Endometrial microvascular endothelial cells (primary cell): ENCODE results near the gene CPNE8. TPM values are rescaled to one million over a fixed set of nuclear protein-coding genes. Genes with fewer than 3 reads are reported as not detected.

Source experiments
- in situ Hi-C: cut with HindIII; loops from 2 replicates; pipeline ENCODE4 v1.10.0; 2017; ENCODE audit warnings: low sequenced_read_pairs, low pct_unique_long_range_greater_than_20kb; ENCODE audit errors: inconsistent ontology term
- total RNA-seq: library from RNA; depleted of rRNA; stranded (reverse); fragments of >200 nt; gene quantifications from one replicate; pipeline ENCODE4 v1.2.3, GENCODE V29; 2015; ENCODE audit errors: inconsistent ontology term

CPNE8 gene
- total RNA-seq, 1 donor from 2014 or later: 11.8 TPM

- in situ Hi-C loops: no loop called here
Observed at GRCh38 chr12:38689195-38689594, 216.2 kb downstream of the CPNE8 start.

GRCh38 chr12:38682521-38682920, 222.9 kb downstream of the CPNE8 start:
- in situ Hi-C loops: no loop called here

DNA sequence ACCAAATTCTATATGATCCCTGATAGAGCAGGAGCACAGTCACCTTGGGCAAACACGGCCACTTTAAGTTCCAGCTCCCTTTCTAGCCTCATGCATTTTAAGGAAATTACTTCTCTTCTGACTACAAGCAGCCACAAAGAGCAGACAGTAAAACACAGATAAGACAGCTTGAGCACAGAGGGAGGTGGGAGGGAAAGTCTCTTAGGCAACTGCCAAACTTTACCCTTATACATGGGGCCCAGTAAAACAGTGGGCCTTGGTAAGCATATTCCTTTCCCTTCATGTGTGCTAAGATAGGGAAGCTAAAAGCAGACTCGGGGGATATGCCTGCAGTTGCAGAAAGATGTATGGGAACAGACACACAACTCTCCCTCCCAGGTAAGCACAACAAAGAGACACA, 235.9 kb downstream of the CPNE8 start:
- in situ Hi-C loops: no loop called here

- in situ Hi-C loops: no loop called here
Observed at GRCh38 chr12:38669081-38669480, 236.3 kb downstream of the CPNE8 start.

- in situ Hi-C loops: no loop called here
Observed at GRCh38 chr12:38666425-38666824, 239.0 kb downstream of the CPNE8 start.

- in situ Hi-C loops: no loop called here
Observed at GRCh38 chr12:38664661-38665269, 240.6 kb downstream of the CPNE8 start.

DNA sequence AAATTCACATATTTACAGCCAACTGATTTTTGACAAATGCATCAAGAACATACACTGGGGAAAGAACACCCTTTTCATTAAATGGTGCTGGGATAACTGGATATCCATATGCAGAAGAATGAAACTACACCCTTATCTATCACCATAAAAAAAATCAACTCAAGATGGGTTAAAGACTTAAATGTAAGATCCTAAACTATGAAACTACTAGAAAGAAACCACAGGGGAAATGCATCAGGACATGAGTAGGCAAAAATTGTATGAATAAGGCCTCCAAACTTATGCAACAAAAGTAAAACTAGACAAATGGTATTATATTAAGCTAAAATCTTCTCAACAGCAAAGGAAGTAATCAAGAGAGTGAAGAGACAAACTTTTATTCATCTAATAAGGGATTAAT, 242.6 kb downstream of the CPNE8 start:
- in situ Hi-C loops: no loop called here

DNA sequence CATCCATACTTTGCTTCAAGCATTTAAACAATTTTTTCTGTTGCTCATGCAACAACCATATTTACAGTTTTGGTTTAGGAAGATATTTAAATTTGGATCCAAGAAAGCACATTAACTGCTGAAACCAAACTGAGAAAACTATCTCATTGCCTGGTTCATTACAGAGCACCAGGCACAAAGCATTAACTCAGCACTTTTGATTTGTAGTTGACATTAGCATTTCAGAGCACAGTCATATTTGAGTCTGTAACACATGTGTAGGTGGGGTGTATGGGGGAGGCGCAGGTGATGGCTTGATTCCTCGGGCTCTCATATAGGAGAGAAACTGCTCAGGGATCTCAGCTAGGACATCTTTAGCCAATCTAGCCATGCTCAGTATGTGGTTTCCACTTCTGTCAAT, 251.7 kb downstream of the CPNE8 start:
- in situ Hi-C loops: no loop called here

DNA sequence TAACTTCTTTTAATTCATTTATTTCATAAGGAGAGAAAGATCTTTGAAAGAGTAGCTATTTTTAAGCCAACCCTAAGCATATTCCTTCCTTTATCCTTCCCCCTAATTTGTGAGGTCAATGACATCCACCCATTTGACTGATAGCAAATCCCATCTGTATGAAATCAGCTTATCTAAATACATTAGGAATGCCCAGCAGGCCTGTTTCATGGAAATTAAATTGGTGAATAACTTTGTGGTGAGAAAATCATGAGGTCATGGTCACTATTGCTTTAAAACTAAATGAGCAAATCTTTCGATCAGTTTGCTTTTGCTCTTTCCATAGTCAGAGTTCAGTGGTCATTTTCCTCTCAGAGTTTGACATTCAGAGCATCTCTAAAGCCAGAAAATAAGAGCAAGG, 256.6 kb downstream of the CPNE8 start:
- in situ Hi-C loops: no loop called here

- in situ Hi-C loops: no loop called here
Observed at GRCh38 chr12:38646146-38646545, 259.2 kb downstream of the CPNE8 start.

GRCh38 chr12:38639625-38640024, 265.8 kb downstream of the CPNE8 start:
- in situ Hi-C loops: no loop called here

GRCh38 chr12:38638401-38638800, 267.0 kb downstream of the CPNE8 start:
- in situ Hi-C loops: no loop called here

GRCh38 chr12:38633511-38633910, 271.9 kb downstream of the CPNE8 start:
- in situ Hi-C loops: no loop called here

DNA sequence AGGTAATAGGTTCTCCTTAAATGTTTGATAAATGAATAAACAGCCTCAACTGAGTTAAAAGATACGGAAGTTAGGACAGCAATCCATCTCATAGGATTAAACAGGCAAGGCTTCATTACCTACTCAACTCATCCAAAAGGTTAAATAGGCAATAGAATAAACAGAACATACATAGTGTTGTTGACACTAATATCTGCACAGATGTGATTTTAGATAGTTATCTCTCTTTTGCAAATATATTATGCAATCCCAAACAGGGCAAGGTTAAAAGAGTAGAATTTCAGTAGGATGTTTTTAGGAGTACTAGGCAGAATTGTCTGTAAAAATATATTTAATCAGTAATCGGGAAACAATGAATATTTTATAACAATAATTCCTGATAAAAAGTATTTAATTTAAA, 276.3 kb downstream of the CPNE8 start:
- in situ Hi-C loops: no loop called here

DNA sequence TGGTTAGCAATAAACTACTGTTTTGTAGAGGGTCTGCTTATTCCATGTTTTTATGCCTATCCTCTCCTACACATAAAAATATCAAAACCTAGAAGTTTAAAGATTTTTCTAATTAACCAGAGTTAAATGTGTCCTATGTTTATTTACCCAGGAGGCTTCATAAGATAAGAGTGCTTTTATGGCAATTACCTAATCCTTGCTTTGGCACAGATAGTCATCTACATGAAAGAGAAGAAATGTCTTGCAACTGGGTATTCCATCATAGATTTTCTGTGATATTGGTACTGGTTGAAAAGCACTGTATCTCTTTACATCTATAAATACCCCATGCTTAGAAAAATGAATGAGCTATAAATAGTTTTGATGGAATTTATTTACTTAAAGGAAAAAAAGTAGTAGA, 277.1 kb downstream of the CPNE8 start:
- in situ Hi-C loops: no loop called here

DNA sequence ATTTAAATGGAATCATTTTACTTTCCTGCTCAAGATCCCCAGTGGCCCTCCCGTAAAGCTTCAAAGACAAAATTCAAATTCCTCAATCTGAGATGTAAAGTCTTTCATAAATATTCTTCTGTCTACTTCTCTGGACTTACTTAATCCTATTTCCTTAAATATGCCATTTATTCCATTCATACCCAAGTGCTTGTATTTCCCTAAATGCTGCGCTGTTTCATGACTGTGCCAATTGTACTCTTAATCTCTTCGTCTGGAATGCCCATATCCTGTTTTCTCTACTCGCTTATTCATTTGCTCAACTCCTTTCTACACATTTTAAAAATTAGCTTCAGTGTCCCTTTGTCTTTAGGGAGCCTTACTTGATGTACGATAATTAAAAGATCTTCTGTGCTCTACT, 280.1 kb downstream of the CPNE8 start:
- in situ Hi-C loops: no loop called here

GRCh38 chr12:38614171-38614570, 291.2 kb downstream of the CPNE8 start:
- in situ Hi-C loops: no loop called here

GRCh38 chr12:38610808-38611350, 294.5 kb downstream of the CPNE8 start:
- in situ Hi-C loops: no loop called here

DNA sequence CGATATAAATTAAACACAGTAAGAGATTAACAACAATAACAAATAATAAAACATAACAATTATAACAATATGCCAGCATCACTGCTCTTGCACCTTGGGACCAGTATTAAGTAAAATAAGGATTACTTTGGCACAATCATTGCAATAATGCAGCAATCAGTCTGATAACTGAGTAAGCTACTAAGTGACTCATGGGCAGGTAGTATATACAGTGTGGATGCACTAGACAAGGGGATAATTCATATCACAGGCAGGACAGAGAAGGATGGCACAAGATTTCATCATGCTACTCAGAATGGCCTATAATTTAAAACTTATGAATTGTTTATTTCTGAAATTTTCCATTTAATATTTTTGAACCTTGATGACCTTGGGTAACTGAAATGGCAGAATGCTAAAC, 298.1 kb downstream of the CPNE8 start:
- in situ Hi-C loops: no loop called here
